ENCODE measurements around the gene C14orf132. TPM values are rescaled to one million over a fixed set of nuclear protein-coding genes. Genes with fewer than 3 reads are reported as not detected.

The C14orf132 gene
- total RNA-seq, 4 donors from 2014 or later = 2.7 to 3.7 (median 3.0) TPM

DNA sequence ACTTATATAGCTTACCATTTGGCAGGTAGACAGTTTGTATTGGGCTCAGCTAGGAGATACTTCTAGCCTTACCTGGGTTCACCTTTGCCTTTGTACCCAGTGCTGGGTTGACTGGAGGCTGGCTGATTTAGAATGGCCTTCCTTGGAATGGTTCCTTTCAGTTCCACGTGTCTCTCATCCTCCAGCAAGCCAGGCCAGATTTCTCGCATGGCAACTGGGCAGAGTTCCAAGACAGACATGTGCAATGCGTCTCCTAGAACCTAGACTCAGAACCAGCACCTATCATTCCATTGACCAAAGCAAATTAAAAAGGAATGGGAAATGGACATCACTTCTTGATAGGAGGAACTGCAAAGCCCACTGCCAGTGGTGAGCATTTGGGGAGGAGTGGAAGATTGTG is 86.4 kb downstream of the C14orf132 start:
- Histone ChIP-seq H3K27ac (no peak overlapping the region), H3K27me3 (no peaks in the 10 kb centered on the region), H3K4me3 (replicated peaks in 1 of 3) (no peak overlapping the region), H3K36me3 (no peaks in the 10 kb centered on the region), H3K4me1 (peaks cover 9 to 13% of the 10 kb centered on the region in 2 donors), H3K9me3 (no peaks in the 10 kb centered on the region)
- TF ChIP-seq POLR2A (IDR thresholded peaks at IDR 0.05) = no peak
- TF ChIP-seq, protein P1, sequence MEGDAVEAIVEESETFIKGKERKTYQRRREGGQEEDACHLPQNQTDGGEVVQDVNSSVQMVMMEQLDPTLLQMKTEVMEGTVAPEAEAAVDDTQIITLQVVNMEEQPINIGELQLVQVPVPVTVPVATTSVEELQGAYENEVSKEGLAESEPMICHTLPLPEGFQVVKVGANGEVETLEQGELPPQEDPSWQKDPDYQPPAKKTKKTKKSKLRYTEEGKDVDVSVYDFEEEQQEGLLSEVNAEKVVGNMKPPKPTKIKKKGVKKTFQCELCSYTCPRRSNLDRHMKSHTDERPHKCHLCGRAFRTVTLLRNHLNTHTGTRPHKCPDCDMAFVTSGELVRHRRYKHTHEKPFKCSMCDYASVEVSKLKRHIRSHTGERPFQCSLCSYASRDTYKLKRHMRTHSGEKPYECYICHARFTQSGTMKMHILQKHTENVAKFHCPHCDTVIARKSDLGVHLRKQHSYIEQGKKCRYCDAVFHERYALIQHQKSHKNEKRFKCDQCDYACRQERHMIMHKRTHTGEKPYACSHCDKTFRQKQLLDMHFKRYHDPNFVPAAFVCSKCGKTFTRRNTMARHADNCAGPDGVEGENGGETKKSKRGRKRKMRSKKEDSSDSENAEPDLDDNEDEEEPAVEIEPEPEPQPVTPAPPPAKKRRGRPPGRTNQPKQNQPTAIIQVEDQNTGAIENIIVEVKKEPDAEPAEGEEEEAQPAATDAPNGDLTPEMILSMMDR (IDR thresholded peaks at IDR 0.05) = no peak
- intact Hi-C loops (cut with DNase I) = no loop called here
- peak; percentile 28 to 54 for DNase-seq
- 8 to 24% methylated on average over 3 of the region's 3 CpGs for WGBS, 2 donors

DNA sequence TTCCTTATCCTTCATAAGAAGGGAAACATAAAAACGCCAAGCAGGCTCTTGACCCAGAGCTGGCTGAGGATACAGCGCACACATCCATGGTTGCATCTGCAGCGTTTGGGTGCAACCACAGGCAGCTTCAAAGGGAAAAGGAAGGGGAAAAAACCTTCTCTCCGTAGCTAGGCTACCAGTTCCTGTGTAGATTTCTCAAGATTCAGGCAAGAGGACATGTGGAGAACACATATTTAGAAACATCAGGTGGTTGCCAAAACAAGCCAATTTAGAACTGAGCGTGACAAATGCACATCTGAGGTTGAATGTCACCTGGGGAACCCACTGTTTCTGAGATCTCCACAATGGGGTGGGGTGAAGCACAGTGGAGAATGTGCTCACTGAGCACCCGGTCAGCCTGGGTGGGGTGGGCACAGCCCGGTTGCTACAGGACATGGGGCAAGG is 87.2 kb downstream of the C14orf132 start:
- no peaks in the 10 kb centered on the region for H3K9me3 ChIP-seq
- H3K4me1 ChIP-seq = peaks cover 9 to 13% of the 10 kb centered on the region in 2 donors
- H3K27me3 ChIP-seq = no peaks in the 10 kb centered on the region
- 51 to 61% methylated on average over 7 of the region's 7 CpGs for WGBS, 2 donors
- TF ChIP-seq, protein P1 (IDR thresholded peaks at IDR 0.05) = no peak
- no peak for TF ChIP-seq POLR2A (IDR thresholded peaks at IDR 0.05)
- intact Hi-C loops (cut with DNase I) = no loop called here
- no peak overlapping the region for H3K27ac ChIP-seq
- H3K4me3 ChIP-seq (replicated peaks in 1 of 3) = no peak overlapping the region
- no peaks in the 10 kb centered on the region for H3K36me3 ChIP-seq
- DNase-seq = no peak

DNA sequence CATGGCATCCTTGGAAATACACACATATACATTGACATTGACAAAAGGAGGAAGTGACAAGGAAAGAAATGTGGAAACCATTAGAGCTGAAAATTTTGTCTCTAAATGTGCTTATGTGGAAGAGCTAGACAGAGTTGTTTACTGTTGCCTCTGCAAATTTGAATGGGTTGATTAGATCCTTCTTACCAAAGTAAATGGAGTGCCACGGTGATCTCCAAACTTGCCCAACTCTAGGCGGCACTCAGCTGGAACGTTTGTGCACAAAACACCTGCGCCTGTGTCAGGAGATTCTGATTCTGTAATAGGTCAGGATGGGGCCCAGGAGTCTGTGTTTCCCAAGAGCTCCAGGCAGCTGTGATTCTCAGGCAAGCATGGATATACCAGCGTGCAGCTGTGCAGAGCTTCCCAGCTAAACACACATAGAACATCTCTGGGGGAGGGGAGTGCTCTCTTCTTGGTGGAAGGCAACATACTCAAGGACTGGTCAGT is 87.7 kb downstream of the C14orf132 start:
- intact Hi-C loops (cut with DNase I) = no loop called here
- TF ChIP-seq, protein P1 (IDR thresholded peaks at IDR 0.05) = no peak
- TF ChIP-seq POLR2A (IDR thresholded peaks at IDR 0.05) = no peak
- DNase-seq = peak; percentile 46 to 59
- no peaks in the 10 kb centered on the region for H3K36me3 ChIP-seq
- peaks cover 9 to 13% of the 10 kb centered on the region in 2 donors for H3K4me1 ChIP-seq
- 32 to 33% methylated on average over 5 of the region's 5 CpGs for WGBS, 2 donors
- H3K4me3 ChIP-seq (replicated peaks in 1 of 3) = no peak overlapping the region
- H3K27ac ChIP-seq = no peak overlapping the region
- no peaks in the 10 kb centered on the region for H3K9me3 ChIP-seq
- H3K27me3 ChIP-seq = no peaks in the 10 kb centered on the region

DNA sequence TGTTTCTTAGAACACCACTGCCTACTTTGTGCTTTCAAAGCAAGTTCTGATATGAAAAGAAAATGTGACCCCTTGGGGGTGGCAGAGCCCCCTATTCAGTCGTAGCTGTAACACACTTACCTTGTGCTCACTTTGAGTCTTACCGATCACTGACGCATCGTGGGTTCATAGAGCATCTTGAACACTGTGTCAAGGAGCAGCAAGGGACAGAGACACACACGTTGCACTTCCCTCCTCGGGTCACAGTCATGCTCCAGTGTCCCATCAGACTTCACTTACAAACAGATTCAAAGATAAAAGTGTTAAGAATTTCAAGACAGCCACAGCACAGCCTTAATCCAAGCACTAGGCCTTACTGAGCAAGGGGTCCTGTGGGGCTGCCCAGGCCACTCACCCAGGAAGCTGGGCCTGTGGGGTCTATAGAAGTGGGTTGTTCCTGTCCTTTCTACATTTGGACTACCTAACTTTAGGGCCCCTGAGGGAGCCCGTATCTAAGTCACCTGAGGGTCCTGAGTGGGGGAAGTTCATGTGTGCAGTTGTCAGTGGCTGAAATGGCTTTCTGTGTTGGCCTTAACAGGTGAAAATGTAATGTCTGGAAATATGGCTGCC is 90.1 kb downstream of the C14orf132 start:
- H3K9me3 ChIP-seq = no peaks in the 10 kb centered on the region
- no peaks in the 10 kb centered on the region for H3K27me3 ChIP-seq
- no peak overlapping the region for H3K4me3 ChIP-seq (replicated peaks in 1 of 3)
- DNase-seq = no peak
- intact Hi-C loops (cut with DNase I) = no loop called here
- TF ChIP-seq, protein P1 (IDR thresholded peaks at IDR 0.05) = no peak
- TF ChIP-seq POLR2A (IDR thresholded peaks at IDR 0.05) = no peak
- WGBS, 2 donors = 90 to 92% methylated on average over 7 of the region's 7 CpGs
- H3K4me1 ChIP-seq = peaks cover 9 to 13% of the 10 kb centered on the region in 2 donors
- H3K27ac ChIP-seq = no peak overlapping the region
- H3K36me3 ChIP-seq = no peaks in the 10 kb centered on the region

DNA sequence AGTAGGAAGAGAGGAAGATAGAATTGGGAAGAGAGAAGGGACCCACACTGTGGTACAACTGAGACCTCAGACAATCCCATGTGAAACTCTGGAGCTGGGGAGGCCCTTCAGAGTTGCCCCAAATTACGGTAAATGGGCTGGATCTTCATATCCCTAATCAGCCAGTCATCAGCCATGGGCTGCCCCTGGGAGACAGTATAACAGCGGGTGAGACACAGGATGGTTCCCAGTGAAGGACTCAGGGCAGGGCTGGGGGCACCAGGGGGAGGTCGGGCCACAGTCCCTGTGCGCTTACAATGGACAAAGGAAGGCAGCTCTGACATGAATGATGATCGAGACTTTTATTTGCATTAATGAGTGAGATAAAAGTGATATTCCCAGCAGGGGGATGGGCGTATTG is 91.2 kb downstream of the C14orf132 start:
- no peaks in the 10 kb centered on the region for H3K27me3 ChIP-seq
- intact Hi-C loops (cut with DNase I) = no loop called here
- TF ChIP-seq POLR2A (IDR thresholded peaks at IDR 0.05) = no peak
- TF ChIP-seq, protein P1 (IDR thresholded peaks at IDR 0.05) = no peak
- no peaks in the 10 kb centered on the region for H3K9me3 ChIP-seq
- H3K4me3 ChIP-seq (replicated peaks in 1 of 3) = no peak overlapping the region
- H3K36me3 ChIP-seq = no peaks in the 10 kb centered on the region
- H3K4me1 ChIP-seq = peaks cover 9 to 13% of the 10 kb centered on the region in 2 donors
- H3K27ac ChIP-seq = no peak overlapping the region
- no peak for DNase-seq
- WGBS, 2 donors = 90 to 93% methylated on average over 6 of the region's 6 CpGs
